ENCODE results near the gene ING5. TPM values are rescaled to one million over a fixed set of nuclear protein-coding genes. Genes with fewer than 3 reads are reported as not detected.
"Not testable (repeated sequence)": the region's sequence is repeated elsewhere in the genome, so short reads cannot be mapped to it uniquely, and the experiment has no call there.

Gene ING5
- total RNA-seq, 1 donor from 2014 or later, result 41.5 TPM

DNA sequence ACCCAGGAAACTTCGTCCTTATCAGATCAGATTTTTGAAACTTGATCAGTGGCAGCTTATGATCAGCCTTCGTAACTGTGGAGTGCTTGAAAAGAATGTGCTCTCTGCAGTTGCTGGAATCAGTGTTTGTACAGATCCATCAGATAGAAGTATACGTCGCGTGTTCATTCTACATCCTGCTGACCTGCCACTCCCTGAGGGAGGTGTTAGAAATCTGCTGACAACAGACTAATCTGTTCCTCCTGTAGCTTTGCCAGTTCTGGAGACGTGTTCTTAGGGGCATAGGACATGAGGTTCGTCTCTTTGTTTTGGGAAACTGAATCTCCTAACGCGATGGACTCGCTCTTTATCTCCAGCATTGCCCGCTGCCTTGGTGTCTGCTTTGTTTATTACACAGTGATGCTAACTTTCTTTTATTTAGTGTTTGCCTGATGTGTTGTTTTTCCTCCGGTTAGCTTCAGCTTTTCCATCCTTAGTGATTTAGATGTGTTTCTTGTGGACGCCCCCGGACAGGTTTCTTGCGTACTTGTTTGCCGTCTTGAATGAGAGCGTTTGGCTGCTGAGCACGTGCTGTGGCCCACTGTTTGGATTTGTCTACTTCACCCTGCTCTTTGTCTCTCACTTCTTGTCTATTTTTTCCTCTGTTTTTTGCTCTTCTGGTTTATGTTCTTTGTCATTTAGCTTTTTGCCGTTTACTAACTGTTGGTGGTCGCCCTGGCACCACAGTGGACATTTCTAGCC is 57.4 kb downstream of the ING5 start:
- no peaks in the 10 kb centered on the region for H3K9me3 ChIP-seq
- H3K27me3 ChIP-seq, result no peaks in the 10 kb centered on the region
- H3K4me1 ChIP-seq, result no peaks in the 10 kb centered on the region
- intact Hi-C loops (cut with DNase I), result no loop called here
- DNase-seq (ENCODE audit: extremely low spot score in 2 of 2), result no peak
- H3K27ac ChIP-seq, result no peak overlapping the region
- peaks cover 0 to 35% of the 10 kb centered on the region in 2 donors for H3K36me3 ChIP-seq
- no peak overlapping the region for H3K4me3 ChIP-seq
- no peak for TF ChIP-seq POLR2A (IDR thresholded peaks at IDR 0.05)
- TF ChIP-seq POLR2AphosphoS5 (IDR thresholded peaks at IDR 0.05; ENCODE audit: insufficient read depth in 1 of 2, low read depth in 1 of 2), result no peak

DNA sequence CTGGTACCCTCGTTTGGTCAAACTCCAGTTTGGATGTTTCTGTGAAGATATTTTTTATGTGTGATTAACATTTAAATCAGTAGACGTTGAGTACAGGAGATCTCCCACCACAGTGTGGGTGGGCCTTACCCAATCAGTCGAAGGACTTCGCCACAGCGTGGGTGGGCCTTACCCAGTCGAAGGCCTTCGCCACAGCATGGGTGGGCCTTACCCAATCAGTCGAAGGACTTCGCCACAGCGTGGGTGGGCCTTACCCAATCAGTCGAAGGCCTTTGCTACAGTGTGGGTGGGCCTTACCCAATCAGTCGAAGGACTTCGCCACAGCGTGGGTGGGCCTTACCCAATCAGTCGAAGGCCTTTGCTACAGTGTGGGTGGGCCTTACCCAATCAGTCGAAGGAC is 58.1 kb downstream of the ING5 start:
- H3K9me3 ChIP-seq; H3K4me1 ChIP-seq; intact Hi-C loops (cut with DNase I); H3K27me3 ChIP-seq; DNase-seq (ENCODE audit: extremely low spot score in 2 of 2); H3K27ac ChIP-seq; H3K4me3 ChIP-seq: not testable (repeated sequence)
- H3K36me3 ChIP-seq, result peaks cover 0 to 28% of the 10 kb centered on the region in 2 donors

DNA sequence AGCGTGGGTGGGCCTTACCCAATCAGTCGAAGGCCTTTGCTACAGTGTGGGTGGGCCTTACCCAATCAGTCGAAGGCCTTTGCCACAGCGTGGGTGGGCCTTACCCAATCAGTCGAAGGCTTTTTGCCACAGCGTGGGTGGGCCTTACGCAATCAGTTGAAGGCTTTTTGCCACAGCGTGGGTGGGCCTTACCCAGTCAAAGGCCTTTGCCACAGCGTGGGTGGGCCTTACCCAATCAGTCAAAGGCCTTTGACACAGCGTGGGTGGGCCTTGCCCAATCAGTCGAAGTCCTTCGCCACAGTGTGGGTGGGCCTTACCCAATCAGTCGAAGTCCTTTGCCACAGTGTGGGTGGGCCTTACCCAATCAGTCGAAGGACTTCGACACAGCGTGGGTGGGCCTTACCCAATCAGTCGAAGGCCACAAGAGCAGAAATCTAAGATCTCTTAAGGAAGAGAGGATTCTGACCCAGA is 58.5 kb downstream of the ING5 start:
- Histone ChIP-seq H3K4me3 (no peak overlapping the region), H3K36me3 (peaks cover 0 to 24% of the 10 kb centered on the region in 2 donors), H3K4me1 (no peaks in the 10 kb centered on the region), H3K9me3 (no peaks in the 10 kb centered on the region), H3K27me3 (no peaks in the 10 kb centered on the region), H3K27ac (no peak overlapping the region)
- intact Hi-C loops (cut with DNase I), result no loop called here
- no peak for TF ChIP-seq POLR2AphosphoS5 (IDR thresholded peaks at IDR 0.05; ENCODE audit: insufficient read depth in 1 of 2, low read depth in 1 of 2)
- no peak for TF ChIP-seq POLR2A (IDR thresholded peaks at IDR 0.05)
- TF ChIP-seq, protein P1, sequence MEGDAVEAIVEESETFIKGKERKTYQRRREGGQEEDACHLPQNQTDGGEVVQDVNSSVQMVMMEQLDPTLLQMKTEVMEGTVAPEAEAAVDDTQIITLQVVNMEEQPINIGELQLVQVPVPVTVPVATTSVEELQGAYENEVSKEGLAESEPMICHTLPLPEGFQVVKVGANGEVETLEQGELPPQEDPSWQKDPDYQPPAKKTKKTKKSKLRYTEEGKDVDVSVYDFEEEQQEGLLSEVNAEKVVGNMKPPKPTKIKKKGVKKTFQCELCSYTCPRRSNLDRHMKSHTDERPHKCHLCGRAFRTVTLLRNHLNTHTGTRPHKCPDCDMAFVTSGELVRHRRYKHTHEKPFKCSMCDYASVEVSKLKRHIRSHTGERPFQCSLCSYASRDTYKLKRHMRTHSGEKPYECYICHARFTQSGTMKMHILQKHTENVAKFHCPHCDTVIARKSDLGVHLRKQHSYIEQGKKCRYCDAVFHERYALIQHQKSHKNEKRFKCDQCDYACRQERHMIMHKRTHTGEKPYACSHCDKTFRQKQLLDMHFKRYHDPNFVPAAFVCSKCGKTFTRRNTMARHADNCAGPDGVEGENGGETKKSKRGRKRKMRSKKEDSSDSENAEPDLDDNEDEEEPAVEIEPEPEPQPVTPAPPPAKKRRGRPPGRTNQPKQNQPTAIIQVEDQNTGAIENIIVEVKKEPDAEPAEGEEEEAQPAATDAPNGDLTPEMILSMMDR (IDR thresholded peaks at IDR 0.05), result no peak
- DNase-seq (ENCODE audit: extremely low spot score in 2 of 2), result no peak

DNA sequence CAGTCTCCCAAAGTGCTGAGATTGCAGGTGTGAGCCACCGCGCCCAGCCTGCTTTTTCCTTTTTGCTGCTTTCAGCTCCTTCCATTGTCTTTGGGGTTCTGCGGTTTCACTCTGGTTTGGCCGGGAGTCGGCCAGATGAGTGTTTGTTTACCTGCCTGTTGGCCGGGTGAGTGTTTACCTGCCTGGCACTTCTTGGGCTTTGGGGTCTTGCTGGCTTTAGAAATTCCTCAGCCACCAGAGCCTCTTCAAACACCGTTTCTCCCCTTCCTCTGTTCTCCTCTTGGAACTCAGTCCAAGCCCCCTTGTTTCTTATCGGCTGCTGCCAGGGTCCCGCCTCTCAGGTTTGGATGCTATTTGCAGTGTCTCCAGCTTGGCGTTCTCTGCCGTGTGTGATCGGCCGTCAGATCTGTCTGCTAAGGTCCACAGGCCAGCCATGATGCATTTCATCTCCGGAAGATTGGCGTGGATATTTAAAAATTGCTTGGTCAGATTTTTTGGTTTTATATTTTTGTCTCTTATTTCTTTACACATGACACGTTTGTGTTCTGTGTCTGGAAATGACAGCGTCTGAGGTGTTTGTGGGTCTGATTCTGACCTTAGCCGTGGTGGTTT is 60.6 kb downstream of the ING5 start:
- TF ChIP-seq POLR2A (IDR thresholded peaks at IDR 0.05) (no peak), POLR2AphosphoS5 (IDR thresholded peaks at IDR 0.05; ENCODE audit: insufficient read depth in 1 of 2, low read depth in 1 of 2) (no peak)
- TF ChIP-seq, protein P1 (IDR thresholded peaks at IDR 0.05), result no peak
- H3K36me3 ChIP-seq, result peaks cover 0 to 9% of the 10 kb centered on the region in 2 donors
- H3K4me3 ChIP-seq, result no peak overlapping the region
- no peaks in the 10 kb centered on the region for H3K9me3 ChIP-seq
- H3K4me1 ChIP-seq, result no peaks in the 10 kb centered on the region
- no peaks in the 10 kb centered on the region for H3K27me3 ChIP-seq
- H3K27ac ChIP-seq, result no peak overlapping the region
- intact Hi-C loops (cut with DNase I), result no loop called here
- no peak for DNase-seq (ENCODE audit: extremely low spot score in 2 of 2)

DNA sequence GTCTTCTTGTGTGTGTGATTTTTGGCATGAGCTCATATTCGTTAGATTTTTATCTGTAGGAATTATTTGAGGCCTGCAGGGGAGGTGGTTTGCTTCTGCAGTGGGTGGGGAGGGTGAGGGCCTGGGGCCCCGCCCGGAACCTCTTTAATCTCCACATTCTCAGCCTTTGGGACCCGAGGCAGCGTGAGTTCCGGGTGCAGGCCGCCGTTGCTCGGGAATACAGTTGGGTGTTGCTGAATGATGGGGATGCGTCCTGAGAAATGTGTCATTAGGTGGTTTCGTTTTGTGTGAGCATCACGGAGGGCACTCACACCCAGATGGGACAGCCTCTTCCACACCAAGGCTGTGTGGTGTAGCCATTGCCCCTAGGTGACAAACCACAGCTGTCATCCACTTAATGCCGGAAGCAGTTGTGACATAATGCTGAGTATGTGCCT is 61.1 kb downstream of the ING5 start:
- Histone ChIP-seq H3K27me3 (no peaks in the 10 kb centered on the region), H3K9me3 (no peaks in the 10 kb centered on the region), H3K4me1 (no peaks in the 10 kb centered on the region), H3K36me3 (peaks cover 0 to 14% of the 10 kb centered on the region in 2 donors), H3K27ac (no peak overlapping the region), H3K4me3 (no peak overlapping the region)
- no peak for DNase-seq (ENCODE audit: extremely low spot score in 2 of 2)
- TF ChIP-seq, protein P1 (IDR thresholded peaks at IDR 0.05), result no peak
- TF ChIP-seq POLR2A (IDR thresholded peaks at IDR 0.05), result no peak
- TF ChIP-seq POLR2AphosphoS5 (IDR thresholded peaks at IDR 0.05; ENCODE audit: insufficient read depth in 1 of 2, low read depth in 1 of 2), result no peak
- intact Hi-C loops (cut with DNase I), result no loop called here

Measured in vagina (tissue), 2 donors.